COR-L47 (cell line): ENCODE measurements around the gene ASPDH.

Source experiments
- DNase-seq: peaks from one replicate; lab custom pipeline; 2025; lab: John Stamatoyannopoulos, UW

ASPDH gene

GRCh38 chr19:50513746-50514345 lies at the start of gene ASPDH:
Gene ASPDH (minus strand): TSS chr19:50513913. CDS start chr19:50513823, 90 bp downstream.
- DNase-seq: no peak

- no peak for DNase-seq
Measured at GRCh38 chr19:50562996-50563395, 49.3 kb upstream of the ASPDH start.

- no peak for DNase-seq
Measured at GRCh38 chr19:50562329-50562728, 48.6 kb upstream of the ASPDH start.

GRCh38 chr19:50559636-50560035 lies 45.9 kb upstream of the ASPDH start:
- no peak for DNase-seq

- no peak for DNase-seq
Measured at GRCh38 chr19:50558449-50558848, 44.7 kb upstream of the ASPDH start.

- no peak for DNase-seq
Measured at GRCh38 chr19:50558039-50558438, 44.3 kb upstream of the ASPDH start.

- no peak for DNase-seq
Measured at GRCh38 chr19:50557009-50557613, 43.4 kb upstream of the ASPDH start.

GRCh38 chr19:50556282-50557008 lies 42.7 kb upstream of the ASPDH start:
- DNase-seq: peak; percentile 19

- no peak for DNase-seq
Measured at GRCh38 chr19:50555450-50556281, 42.0 kb upstream of the ASPDH start.

GRCh38 chr19:50555033-50555432 lies 41.3 kb upstream of the ASPDH start:
- DNase-seq: no peak

GRCh38 chr19:50554212-50554611 lies 40.5 kb upstream of the ASPDH start:
- DNase-seq: no peak

- no peak for DNase-seq
Measured at GRCh38 chr19:50553134-50553703, 39.5 kb upstream of the ASPDH start.

- no peak for DNase-seq
Measured at GRCh38 chr19:50552540-50552939, 38.8 kb upstream of the ASPDH start.

- DNase-seq: no peak
Measured at GRCh38 chr19:50551715-50552187, 38.0 kb upstream of the ASPDH start.

GRCh38 chr19:50551034-50551714 lies 37.5 kb upstream of the ASPDH start:
- no peak for DNase-seq

- no peak for DNase-seq
Measured at GRCh38 chr19:50550594-50550966, 36.9 kb upstream of the ASPDH start.

- no peak for DNase-seq
Measured at GRCh38 chr19:50549927-50550593, 36.3 kb upstream of the ASPDH start.

GRCh38 chr19:50549059-50549926 lies 35.6 kb upstream of the ASPDH start:
- DNase-seq: no peak

- no peak for DNase-seq
Measured at GRCh38 chr19:50548191-50549058, 34.7 kb upstream of the ASPDH start.
